Lower lobe of right lung (tissue), 2 donors: ENCODE measurements around the gene BCL3. TPM values are rescaled to one million over a fixed set of nuclear protein-coding genes. Genes with fewer than 3 reads are reported as not detected.

Experiments
- ATAC-seq, 2 donors: fragments of 200-7000 bp; cut with Tn5 transposase; one replicate each; pipeline ENCODE4 v1.9.1; 2020 to 2022; ENCODE audit warnings: mild to moderate bottlenecking in 2 of 2, moderate library complexity in 2 of 2
- DNase-seq: peaks from one replicate; pipeline ENCODE4 v3.0.0-alpha.2; 2020
- H3K27ac ChIP-seq: fragments of 200-600 bp; one replicate; pipeline ENCODE4 v1.8.0; 2022
- H3K27me3 ChIP-seq: fragments of 200-600 bp; one replicate; pipeline ENCODE4 v1.8.0; 2022; ENCODE audit warnings: low read depth
- H3K36me3 ChIP-seq: fragments of 200-600 bp; one replicate; pipeline ENCODE4 v1.8.0; 2022; ENCODE audit warnings: mild to moderate bottlenecking
- H3K4me1 ChIP-seq: fragments of 200-600 bp; one replicate; pipeline ENCODE4 v1.8.0; 2022
- H3K4me3 ChIP-seq: fragments of 200-600 bp; one replicate; pipeline ENCODE4 v1.8.0; 2022; ENCODE audit warnings: mild to moderate bottlenecking
- H3K9me3 ChIP-seq: fragments of 200-600 bp; one replicate; pipeline ENCODE4 v1.8.0; 2022
- intact Hi-C: fragments of 100-400 bp; cut with DNase I; formaldehyde crosslinking; loops from one replicate; pipeline ENCODE4 v1.11.0; 2022
- total RNA-seq: library from RNA; stranded (reverse); fragmentation: NEBNext Ultra II Directional; extraction: Animal tissue kit (Norgen Biotek cat#: 25700); gene quantifications from one replicate; pipeline ENCODE4 v1.2.1, GENCODE V29; 2021
- TF ChIP-seq, protein P1 (sequence below): fragments of 200-600 bp; IDR thresholded peaks from one replicate; pipeline ENCODE4 v1.8.0; 2022; ENCODE audit warnings: antibody characterized with exemption, mild to moderate bottlenecking
- donor health status: DM: no; HTN: yes; CAD: no; lungs with severe emphysema.

Gene BCL3
- total RNA-seq, 1 donor from 2014 or later: 41.0 TPM

DNA sequence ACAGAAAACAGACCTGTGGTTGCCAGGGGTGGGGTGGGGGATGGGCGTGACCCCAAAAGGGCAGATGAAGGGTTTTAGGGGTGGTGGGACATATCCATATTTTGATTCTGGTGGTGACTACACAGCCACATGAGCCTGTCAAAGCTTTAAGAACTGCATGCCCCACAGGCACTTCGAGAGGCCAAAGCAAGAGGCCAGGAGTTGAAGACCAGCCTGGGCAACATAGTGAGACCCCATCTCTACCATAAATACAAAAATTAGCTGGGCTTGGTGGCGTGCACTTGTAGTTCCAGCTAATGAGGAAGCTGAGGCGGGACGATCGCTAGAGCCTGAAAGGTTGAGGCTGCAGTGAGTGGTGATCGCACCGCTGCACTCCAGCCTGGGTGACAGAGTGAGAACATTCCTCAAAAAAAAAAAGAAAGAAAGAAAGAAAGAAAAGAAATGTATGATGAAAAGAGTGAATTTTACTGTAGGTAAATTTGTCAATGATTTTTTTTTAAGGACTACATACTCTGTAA is 18.9 kb upstream of the BCL3 start:
- H3K27me3 ChIP-seq: no peaks in the 10 kb centered on the region
- ATAC-seq (no peak), DNase-seq (no peak)
- no peak overlapping the region for H3K4me3 ChIP-seq
- no peak overlapping the region for H3K27ac ChIP-seq
- H3K4me1 ChIP-seq: peaks cover 20% of the 10 kb centered on the region
- H3K36me3 ChIP-seq: no peaks in the 10 kb centered on the region
- TF ChIP-seq, protein P1, sequence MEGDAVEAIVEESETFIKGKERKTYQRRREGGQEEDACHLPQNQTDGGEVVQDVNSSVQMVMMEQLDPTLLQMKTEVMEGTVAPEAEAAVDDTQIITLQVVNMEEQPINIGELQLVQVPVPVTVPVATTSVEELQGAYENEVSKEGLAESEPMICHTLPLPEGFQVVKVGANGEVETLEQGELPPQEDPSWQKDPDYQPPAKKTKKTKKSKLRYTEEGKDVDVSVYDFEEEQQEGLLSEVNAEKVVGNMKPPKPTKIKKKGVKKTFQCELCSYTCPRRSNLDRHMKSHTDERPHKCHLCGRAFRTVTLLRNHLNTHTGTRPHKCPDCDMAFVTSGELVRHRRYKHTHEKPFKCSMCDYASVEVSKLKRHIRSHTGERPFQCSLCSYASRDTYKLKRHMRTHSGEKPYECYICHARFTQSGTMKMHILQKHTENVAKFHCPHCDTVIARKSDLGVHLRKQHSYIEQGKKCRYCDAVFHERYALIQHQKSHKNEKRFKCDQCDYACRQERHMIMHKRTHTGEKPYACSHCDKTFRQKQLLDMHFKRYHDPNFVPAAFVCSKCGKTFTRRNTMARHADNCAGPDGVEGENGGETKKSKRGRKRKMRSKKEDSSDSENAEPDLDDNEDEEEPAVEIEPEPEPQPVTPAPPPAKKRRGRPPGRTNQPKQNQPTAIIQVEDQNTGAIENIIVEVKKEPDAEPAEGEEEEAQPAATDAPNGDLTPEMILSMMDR: no peak
- intact Hi-C loops: no loop called here
- H3K9me3 ChIP-seq: no peaks in the 10 kb centered on the region

DNA sequence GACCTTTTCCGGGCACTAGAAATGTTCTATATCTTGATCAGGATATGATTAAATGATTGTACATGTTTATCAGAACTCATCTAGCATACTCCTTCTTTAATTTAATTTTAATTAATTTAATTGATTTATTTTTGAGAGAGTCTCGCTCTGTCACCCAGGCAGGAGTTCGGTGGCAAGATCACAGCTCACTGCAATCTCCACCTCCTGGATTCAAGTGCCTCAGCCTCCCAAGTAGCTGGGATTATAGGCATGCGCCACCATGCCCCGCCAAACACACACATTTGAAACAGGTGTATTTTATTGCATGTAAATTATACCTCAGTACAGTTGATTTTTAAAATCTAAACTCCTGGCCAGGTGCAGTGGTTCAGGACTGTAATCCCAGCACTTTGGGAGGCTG is 17.4 kb upstream of the BCL3 start:
- intact Hi-C loops: no loop called here
- no peak for ATAC-seq

DNA sequence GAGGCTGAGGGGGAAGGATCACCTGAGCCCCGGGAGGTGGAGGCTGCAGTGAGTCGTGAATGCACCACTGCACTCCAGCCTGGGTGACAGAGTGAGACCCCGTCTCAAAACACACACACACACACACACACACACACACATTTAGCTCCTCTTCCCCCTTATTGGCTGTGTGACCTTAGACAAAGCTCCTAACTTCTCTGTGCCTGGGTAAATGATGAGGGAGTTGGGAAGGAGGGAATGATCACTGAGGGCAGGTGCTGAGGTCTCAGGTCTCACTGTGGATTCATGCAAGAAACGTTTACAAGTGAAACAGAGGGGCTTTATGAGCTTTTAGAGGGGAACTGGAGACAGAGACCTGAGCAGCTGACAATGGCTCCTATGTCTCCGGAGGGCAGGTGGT is 16.9 kb upstream of the BCL3 start:
- intact Hi-C loops: no loop called here

More for the DNA sequence above, 17.4 kb upstream of the BCL3 start:
- no peak overlapping the region for H3K4me3 ChIP-seq
- TF ChIP-seq, protein P1: no peak
- peaks cover 5% of the 10 kb centered on the region for H3K4me1 ChIP-seq
- DNase-seq: no peak
- H3K27me3 ChIP-seq: no peaks in the 10 kb centered on the region
- no peak overlapping the region for H3K27ac ChIP-seq
- no peaks in the 10 kb centered on the region for H3K9me3 ChIP-seq
- H3K36me3 ChIP-seq: no peaks in the 10 kb centered on the region

DNA sequence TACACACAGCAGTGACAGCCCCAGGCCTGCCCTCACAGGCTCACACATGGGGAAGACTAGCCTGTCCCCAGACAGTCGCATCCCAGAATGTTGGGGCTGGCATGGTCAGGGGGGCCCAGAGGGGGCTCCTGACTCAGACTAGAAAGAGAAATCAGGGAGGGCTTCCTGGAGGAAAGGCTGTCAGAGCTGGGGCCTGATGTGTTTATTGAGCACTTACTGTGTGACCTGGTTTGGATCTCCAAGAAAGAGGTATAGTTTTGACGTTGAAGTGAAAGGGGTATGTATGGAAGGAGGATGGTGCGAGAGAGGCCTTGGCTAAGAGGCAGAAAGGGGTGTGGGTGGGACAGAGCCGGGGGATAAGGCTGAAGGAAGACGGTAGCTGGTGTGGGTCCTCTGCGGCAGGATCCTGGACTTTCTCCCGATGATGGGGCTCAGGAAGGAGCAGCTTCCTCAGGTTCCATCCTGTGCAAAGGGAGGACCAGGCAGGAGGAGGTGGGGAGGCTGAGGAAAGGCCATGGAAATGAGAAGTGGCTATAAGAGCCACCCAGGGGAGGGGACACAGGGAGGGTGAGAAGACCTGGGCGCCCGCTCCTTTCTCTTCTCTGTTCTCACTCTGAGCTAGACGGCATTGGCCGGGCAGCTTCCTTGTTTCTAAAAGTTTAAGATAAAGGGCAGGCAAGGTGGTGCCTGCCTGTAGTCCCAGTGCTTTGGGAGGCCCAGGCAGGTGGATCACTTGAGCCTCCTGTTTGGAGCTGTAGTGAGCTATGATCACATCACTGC is 16.1 kb upstream of the BCL3 start:
- TF ChIP-seq, protein P1: no peak
- Histone ChIP-seq H3K36me3 (no peaks in the 10 kb centered on the region), H3K4me1 (peaks cover 7% of the 10 kb centered on the region), H3K9me3 (no peaks in the 10 kb centered on the region), H3K27ac (no peak overlapping the region), H3K4me3 (no peak overlapping the region), H3K27me3 (no peaks in the 10 kb centered on the region)
- ATAC-seq (no peak), DNase-seq (no peak)
- intact Hi-C loops: no loop called here

More for the DNA sequence above, 16.9 kb upstream of the BCL3 start:
- Histone ChIP-seq H3K27me3 (no peaks in the 10 kb centered on the region), H3K4me1 (peaks cover 3% of the 10 kb centered on the region), H3K27ac (no peak overlapping the region), H3K4me3 (no peak overlapping the region), H3K36me3 (no peaks in the 10 kb centered on the region), H3K9me3 (no peaks in the 10 kb centered on the region)
- no peak for DNase-seq
- TF ChIP-seq, protein P1: no peak
- no peak for ATAC-seq

DNA sequence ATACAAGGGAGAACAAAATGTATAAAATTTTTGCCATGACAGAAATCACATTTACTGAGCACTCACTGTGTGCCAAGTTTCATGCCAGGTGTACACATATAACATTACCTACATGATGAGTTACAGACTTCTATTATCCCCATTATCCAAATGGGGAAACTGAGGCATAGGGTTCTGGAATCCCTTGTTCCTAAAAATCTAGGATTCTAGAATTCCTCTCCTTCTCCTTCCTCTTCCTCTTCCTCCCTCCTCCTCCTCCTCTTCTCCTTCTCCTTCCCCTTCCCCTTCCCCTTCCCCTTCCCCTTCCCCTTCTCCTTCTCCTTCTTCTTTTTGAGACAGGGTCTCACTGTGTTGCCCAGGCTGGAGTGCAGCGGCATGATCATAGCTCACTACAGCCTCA is 14.2 kb upstream of the BCL3 start:
- TF ChIP-seq, protein P1: no peak
- H3K4me1 ChIP-seq: peaks cover 27% of the 10 kb centered on the region
- H3K27ac ChIP-seq: no peak overlapping the region
- H3K9me3 ChIP-seq: no peaks in the 10 kb centered on the region
- H3K4me3 ChIP-seq: no peak overlapping the region
- DNase-seq (no peak), ATAC-seq (no peak)
- intact Hi-C loops: no loop called here
- H3K36me3 ChIP-seq: no peaks in the 10 kb centered on the region
- H3K27me3 ChIP-seq: no peaks in the 10 kb centered on the region
